Stimulated activated CD8-positive, alpha-beta memory T cell treated with anti-CD3 and anti-CD28 coated beads, Interleukin-2, amount 100 ng/mL, for 1 hour (primary cell): ENCODE data around the gene ABHD17A.

Source experiments
- DNase-seq, 2 donors: peaks; one replicate each; pipeline ENCODE4 v3.0.0-alpha.2; 2020; ENCODE audit warnings: low read depth in 2 of 2

The ABHD17A gene

GRCh38 chr19:1839658-1840540 lies 45.4 kb downstream of the ABHD17A start:
- no peak for DNase-seq

DNA sequence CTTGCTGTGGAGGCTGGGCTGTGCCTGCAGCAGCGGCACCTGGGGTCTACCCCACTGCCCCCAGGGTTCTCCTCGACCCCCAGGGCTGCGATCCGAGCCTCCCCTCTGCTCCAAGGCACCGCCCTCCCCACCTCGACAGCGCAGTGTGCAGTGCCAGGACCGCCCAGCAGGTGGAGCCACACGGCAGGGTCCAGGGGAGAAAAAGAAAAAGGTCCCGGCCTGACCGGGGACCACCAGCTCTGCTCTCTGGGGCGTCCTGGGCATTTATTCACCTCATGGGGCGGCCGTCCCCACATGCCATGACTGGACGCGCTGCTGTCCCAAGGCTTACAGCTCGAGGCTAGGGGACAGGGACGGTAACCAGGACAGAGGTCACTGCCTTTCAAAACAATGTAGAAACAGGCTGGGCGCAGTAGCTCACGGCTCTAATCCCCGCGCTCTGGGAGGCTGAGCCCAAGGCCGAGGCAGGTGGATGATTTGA lies 47.6 kb downstream of the ABHD17A start:
- no peak for DNase-seq

DNA sequence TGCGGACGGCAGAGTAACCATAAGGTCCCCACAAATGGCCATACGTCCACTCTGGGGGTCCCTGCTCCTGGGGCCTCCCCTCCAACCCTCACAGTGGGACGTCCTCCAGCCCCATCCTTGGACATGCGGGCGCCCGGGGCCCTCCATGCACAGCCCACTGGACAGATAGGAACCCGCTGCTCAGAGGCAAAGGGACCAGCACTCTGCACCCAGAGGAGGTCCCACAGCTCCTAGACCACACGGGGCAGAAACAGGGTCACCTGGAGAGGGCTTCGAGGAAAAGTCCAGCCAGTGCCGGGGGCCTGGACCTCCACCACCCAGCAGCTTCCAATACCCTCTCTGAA lies 48.1 kb downstream of the ABHD17A start:
- no peak for DNase-seq

- no peak for DNase-seq
These were observed 48.7 kb downstream of the ABHD17A start for GRCh38 chr19:1836458-1837221.

DNA sequence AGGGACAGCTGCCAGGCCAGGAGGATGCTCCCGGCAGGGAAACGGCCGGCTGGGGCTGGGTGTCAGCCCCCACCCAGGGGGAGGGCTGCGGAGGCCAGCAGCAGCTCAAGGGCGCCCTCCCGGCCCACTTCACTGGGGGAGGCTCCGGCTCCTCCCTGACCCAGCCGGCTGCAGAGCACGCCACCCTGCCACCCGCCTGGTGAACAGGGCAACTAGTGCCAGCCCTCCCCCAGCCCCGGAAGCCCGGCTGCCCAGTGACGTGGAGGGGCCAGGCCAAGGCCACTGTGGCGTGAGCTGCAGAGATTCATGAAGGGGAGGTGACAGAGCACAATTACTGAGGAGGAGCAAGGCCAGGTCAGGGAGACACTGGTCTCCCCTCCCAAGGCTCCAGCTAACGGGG lies 51.8 kb downstream of the ABHD17A start:
- DNase-seq: no peak

DNA sequence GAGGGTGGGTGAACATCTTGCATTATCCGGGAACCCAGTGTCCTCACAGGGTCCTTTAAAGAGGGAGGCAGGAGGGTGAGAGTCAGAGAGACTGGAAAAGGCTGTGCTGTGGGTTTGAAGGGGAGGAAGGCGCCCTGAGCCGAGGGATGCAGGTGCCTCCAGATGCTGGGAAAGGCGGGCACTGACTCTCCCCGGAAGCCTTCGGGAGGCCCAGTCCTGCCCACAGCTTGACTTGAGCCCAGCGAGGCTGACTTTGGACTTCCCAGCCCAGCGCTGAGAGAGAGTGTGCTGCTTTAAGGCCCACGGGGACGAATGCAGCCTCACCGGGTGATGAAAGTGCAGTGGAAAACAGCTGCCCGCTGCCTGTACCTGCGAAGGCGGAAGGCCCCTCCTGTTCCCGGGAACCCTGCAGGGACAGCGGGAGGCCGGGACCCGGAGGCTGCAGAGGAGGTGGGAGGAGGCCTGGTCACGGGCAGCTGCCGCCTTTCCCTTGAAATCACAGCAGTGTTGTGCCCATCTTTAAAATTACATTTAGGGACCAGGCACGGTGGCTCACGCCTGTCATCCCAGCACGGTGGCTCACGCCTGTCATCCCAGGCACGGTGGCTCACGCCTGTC lies 53.1 kb downstream of the ABHD17A start:
- DNase-seq: no peak

DNA sequence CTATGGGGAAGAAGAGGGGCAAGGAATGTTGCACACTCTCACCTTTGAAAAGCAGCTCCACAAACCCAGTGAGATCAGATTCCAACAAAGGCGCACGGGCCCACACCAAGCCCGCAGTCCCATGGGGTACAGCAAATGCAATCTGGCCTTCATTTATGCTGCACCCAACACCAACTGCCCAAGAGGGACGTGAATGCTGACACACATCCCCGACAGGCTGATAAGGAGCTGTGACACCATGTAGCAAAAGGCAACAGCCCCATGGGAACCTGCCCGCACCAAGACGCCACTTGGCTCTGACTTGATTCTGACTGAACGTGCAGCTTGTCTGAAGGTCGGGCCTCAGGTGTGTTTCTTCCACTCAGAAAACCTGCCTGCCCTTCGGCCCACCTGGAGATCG lies 54.3 kb downstream of the ABHD17A start:
- no peak for DNase-seq

DNA sequence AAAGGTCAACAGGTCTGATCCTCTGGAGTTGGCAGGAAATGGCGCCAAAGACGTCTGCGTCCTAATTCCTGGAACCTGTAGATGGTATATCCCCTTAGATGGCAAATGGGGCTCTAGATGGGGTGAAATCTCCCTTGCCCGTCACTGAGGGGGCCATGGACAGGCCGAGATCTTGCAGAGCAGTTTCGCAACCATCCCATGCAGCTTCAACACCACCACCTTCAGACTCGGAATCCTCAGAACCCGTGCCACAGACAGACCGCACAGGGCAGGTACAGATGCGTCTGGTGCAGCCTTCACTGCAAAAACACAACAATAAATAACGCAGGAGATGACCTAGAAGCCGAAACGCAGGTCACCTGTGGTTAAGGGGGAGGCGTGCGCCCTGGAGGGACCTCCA lies 54.7 kb downstream of the ABHD17A start:
- DNase-seq: no peak

DNA sequence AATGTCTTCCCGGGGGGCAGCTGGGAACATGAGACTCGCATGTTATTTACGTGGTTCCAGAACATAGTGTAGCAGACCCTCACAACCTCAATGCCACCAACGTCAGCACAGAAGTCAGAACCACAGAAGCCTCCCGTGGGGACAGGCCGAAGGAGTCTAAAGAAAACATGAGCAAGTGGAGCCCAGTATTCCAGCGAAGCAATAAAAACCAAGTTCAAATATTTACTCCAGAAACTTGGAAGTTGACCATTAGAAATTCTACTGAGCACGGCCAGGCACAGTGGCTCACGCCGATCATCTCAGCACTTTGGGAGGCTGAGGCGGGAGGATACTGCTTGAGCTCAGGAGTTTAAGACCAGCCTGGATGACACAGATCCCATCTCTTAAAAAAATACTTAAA lies 55.3 kb downstream of the ABHD17A start:
- DNase-seq: no peak

GRCh38 chr19:1828279-1829238 lies 56.7 kb downstream of the ABHD17A start:
- no peak for DNase-seq

GRCh38 chr19:1827566-1828278 lies 57.6 kb downstream of the ABHD17A start:
- no peak for DNase-seq
